Muscle layer of colon (tissue), 2 donors: ENCODE results near the gene NPHS1.

Experiments
- H3K27ac ChIP-seq: one replicate; pipeline ENCODE4 v1.7.0; 2013; ENCODE audit warnings: low read depth, mild to moderate bottlenecking, low read length, moderate library complexity
- H3K27me3 ChIP-seq, 2 donors: one replicate each; pipeline ENCODE4 v1.7.0; 2013; ENCODE audit warnings: low read length in 2 of 2, mild to moderate bottlenecking in 2 of 2; ENCODE audit not compliant: insufficient read depth in 2 of 2, control insufficient read depth in 1 of 2
- H3K36me3 ChIP-seq: one replicate; pipeline ENCODE4 v1.7.0; 2013; ENCODE audit warnings: mild to moderate bottlenecking, low read length; ENCODE audit not compliant: insufficient read depth
- H3K4me1 ChIP-seq: one replicate; pipeline ENCODE4 v1.7.0; 2013; ENCODE audit warnings: mild to moderate bottlenecking, low read length; ENCODE audit not compliant: insufficient read depth
- H3K4me3 ChIP-seq, 2 donors: one replicate each; pipeline ENCODE4 v1.7.0; 2013; ENCODE audit warnings: low read length in 2 of 2, low read depth in 1 of 2, mild to moderate bottlenecking in 1 of 2, moderate library complexity in 1 of 2
- H3K9ac ChIP-seq: one replicate; pipeline ENCODE4 v1.7.0; 2013; ENCODE audit warnings: low read length
- H3K9me3 ChIP-seq: one replicate; pipeline ENCODE4 v1.7.0; 2013; ENCODE audit warnings: mild to moderate bottlenecking, low read length
- donor health status: abdominal sarcoma.
- donor health status: Adenocarcinoma of cecum.

Gene NPHS1

GRCh38 chr19:35824150-35824549, 28.2 kb downstream of the NPHS1 start:
- Histone ChIP-seq H3K27ac (no peak overlapping the region), H3K36me3 (no peaks in the 10 kb centered on the region), H3K27me3 (peaks cover 0 to under 1% of the 10 kb centered on the region in 2 donors), H3K9ac (no peak overlapping the region), H3K4me3 (no peak overlapping the region), H3K4me1 (no peaks in the 10 kb centered on the region), H3K9me3 (no peaks in the 10 kb centered on the region)

GRCh38 chr19:35822579-35822978, 29.7 kb downstream of the NPHS1 start:
- Histone ChIP-seq H3K27ac (no peak overlapping the region), H3K9me3 (no peaks in the 10 kb centered on the region), H3K36me3 (no peaks in the 10 kb centered on the region), H3K9ac (no peak overlapping the region), H3K4me1 (no peaks in the 10 kb centered on the region), H3K27me3 (peaks cover 0 to 6% of the 10 kb centered on the region in 2 donors), H3K4me3 (no peak overlapping the region)

- peaks cover 0 to 6% of the 10 kb centered on the region in 2 donors for H3K27me3 ChIP-seq
- H3K36me3 ChIP-seq: no peaks in the 10 kb centered on the region
- no peak overlapping the region for H3K9ac ChIP-seq
- no peak overlapping the region for H3K4me3 ChIP-seq
- H3K27ac ChIP-seq: no peak overlapping the region
- no peaks in the 10 kb centered on the region for H3K9me3 ChIP-seq
- H3K4me1 ChIP-seq: no peaks in the 10 kb centered on the region
These were observed 33.9 kb downstream of the NPHS1 start for GRCh38 chr19:35818445-35818844.

GRCh38 chr19:35816846-35817245, 35.5 kb downstream of the NPHS1 start:
- H3K27me3 ChIP-seq: peaks cover 0 to 6% of the 10 kb centered on the region in 2 donors
- H3K9me3 ChIP-seq: no peaks in the 10 kb centered on the region
- no peak overlapping the region for H3K27ac ChIP-seq
- no peak overlapping the region for H3K9ac ChIP-seq
- H3K4me3 ChIP-seq: no peak overlapping the region
- H3K4me1 ChIP-seq: no peaks in the 10 kb centered on the region
- no peaks in the 10 kb centered on the region for H3K36me3 ChIP-seq

GRCh38 chr19:35816262-35816661, 36.0 kb downstream of the NPHS1 start:
- Histone ChIP-seq H3K36me3 (no peaks in the 10 kb centered on the region), H3K4me3 (no peak overlapping the region), H3K27ac (no peak overlapping the region), H3K9ac (no peak overlapping the region), H3K4me1 (no peaks in the 10 kb centered on the region), H3K27me3 (peaks cover 0 to 6% of the 10 kb centered on the region in 2 donors), H3K9me3 (no peaks in the 10 kb centered on the region)

GRCh38 chr19:35813043-35813890, 39.0 kb downstream of the NPHS1 start:
- no peaks in the 10 kb centered on the region for H3K36me3 ChIP-seq
- H3K9me3 ChIP-seq: no peaks in the 10 kb centered on the region
- no peak overlapping the region for H3K9ac ChIP-seq
- H3K4me3 ChIP-seq: no peak overlapping the region
- H3K4me1 ChIP-seq: no peaks in the 10 kb centered on the region
- no peak overlapping the region for H3K27ac ChIP-seq
- no peaks in the 10 kb centered on the region for H3K27me3 ChIP-seq

- Histone ChIP-seq H3K27me3 (no peaks in the 10 kb centered on the region), H3K4me1 (no peaks in the 10 kb centered on the region), H3K36me3 (no peaks in the 10 kb centered on the region), H3K9ac (no peak within 1 kb of the TSS), H3K9me3 (no peaks in the 10 kb centered on the region), H3K27ac (no peak within 1 kb of the TSS), H3K4me3 (no peak within 1 kb of the TSS)
These were observed 39.9 kb downstream of the NPHS1 start, which contains the start of gene PRODH2 for GRCh38 chr19:35812220-35813042. Gene PRODH2 (minus strand): TSS chr19:35812845. CDS start chr19:35812805, 40 bp downstream.

GRCh38 chr19:35811317-35812219, 40.7 kb downstream of the NPHS1 start:
- no peak overlapping the region for H3K4me3 ChIP-seq

GRCh38 chr19:35807633-35808032, 44.7 kb downstream of the NPHS1 start:
- no peaks in the 10 kb centered on the region for H3K4me1 ChIP-seq
- no peak overlapping the region for H3K27ac ChIP-seq
- no peak overlapping the region for H3K4me3 ChIP-seq
- no peaks in the 10 kb centered on the region for H3K36me3 ChIP-seq
- no peaks in the 10 kb centered on the region for H3K27me3 ChIP-seq
- H3K9ac ChIP-seq: no peak overlapping the region
- H3K9me3 ChIP-seq: no peaks in the 10 kb centered on the region

More at GRCh38 chr19:35811317-35812219, 40.7 kb downstream of the NPHS1 start:
- Histone ChIP-seq H3K27me3 (no peaks in the 10 kb centered on the region), H3K27ac (no peak overlapping the region), H3K9ac (no peak overlapping the region), H3K4me1 (no peaks in the 10 kb centered on the region), H3K36me3 (no peaks in the 10 kb centered on the region), H3K9me3 (no peaks in the 10 kb centered on the region)

GRCh38 chr19:35806597-35806996, 45.7 kb downstream of the NPHS1 start:
- Histone ChIP-seq H3K27me3 (no peaks in the 10 kb centered on the region), H3K4me3 (no peak overlapping the region), H3K36me3 (no peaks in the 10 kb centered on the region), H3K9ac (no peak overlapping the region), H3K27ac (no peak overlapping the region), H3K9me3 (no peaks in the 10 kb centered on the region), H3K4me1 (no peaks in the 10 kb centered on the region)
